ENCODE data around the gene NEU4. TPM values are rescaled to one million over a fixed set of nuclear protein-coding genes. Genes with fewer than 3 reads are reported as not detected.

The NEU4 gene
- total RNA-seq, 1 donor from 2014 or later: 34.8 TPM

DNA sequence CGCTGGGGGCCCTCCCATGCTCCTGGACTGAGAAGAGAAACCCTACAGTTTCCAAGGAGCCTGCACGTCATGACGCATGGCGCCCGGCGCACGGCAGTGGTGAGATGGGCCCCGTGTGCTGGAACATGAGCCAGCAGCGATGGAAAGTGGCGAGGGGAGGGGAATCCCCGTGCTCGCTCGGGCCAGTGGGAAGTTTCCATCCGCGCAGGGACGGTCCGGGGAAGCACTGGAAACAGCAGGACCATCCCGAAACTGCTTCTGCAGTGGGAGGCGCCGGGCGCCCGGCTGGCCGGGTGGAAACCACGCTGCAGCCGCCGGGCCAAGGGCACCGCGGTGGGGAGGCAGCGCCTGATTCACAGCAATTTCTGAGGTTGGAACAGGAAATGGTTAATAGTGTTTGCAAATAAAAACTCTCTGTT lies 54.6 kb downstream of the NEU4 start:
- peak; percentile 44 for DNase-seq (ENCODE audit: low spot score)

DNA sequence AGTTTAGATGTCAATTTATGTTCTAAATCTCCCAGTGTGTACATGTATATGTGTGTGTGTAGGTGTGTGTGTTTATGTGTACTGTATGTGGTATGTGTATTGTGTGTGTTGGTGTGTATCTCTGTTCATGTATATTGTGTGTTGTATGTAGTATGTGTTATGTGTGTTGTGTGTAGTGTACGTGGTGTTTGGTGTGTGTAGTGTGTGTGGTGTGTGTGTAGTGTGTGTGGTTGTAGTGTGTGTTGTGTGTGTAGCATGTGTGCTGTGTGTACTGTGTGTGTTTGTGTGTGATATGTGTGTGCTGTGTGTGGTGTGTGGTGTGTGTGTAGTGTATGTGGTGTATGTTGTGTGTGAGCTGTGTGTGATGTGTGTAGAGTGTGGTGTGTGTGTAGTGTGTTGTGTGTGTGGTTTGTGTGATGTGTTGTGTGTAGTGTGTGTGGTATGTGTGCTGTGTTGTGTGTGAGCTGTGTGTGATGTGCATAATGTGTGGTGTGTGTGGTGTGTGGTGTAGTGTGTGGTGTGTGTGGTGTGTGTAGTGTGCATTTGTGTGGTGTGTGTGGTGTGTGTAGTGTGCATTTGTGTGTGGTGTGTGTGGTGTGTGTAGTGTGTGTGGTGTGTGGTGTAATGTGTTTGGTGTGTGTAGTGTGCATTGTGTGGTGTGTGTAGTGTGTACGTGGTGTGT lies 55.3 kb downstream of the NEU4 start:
- DNase-seq (ENCODE audit: low spot score): no peak

DNA sequence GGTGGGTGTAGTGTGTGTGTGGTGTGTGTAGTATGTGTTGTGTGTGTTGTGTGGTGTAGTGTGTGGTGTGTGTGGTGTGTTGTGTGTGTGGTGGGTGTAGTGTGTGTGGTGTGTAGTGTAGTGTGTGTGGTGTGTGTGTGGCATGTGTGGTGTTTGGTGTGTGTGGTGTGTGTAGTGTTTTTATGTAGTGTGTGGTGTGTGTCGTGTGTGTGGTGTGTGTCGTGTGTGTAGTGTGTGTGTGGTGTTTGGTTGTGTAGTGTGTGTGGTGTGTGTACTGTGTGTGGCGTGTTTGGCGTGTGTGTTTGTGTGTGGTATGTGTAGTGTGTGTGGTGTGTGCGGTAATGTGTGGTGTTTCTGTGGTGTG lies 55.8 kb downstream of the NEU4 start:
- no peak for DNase-seq (ENCODE audit: low spot score)

DNA sequence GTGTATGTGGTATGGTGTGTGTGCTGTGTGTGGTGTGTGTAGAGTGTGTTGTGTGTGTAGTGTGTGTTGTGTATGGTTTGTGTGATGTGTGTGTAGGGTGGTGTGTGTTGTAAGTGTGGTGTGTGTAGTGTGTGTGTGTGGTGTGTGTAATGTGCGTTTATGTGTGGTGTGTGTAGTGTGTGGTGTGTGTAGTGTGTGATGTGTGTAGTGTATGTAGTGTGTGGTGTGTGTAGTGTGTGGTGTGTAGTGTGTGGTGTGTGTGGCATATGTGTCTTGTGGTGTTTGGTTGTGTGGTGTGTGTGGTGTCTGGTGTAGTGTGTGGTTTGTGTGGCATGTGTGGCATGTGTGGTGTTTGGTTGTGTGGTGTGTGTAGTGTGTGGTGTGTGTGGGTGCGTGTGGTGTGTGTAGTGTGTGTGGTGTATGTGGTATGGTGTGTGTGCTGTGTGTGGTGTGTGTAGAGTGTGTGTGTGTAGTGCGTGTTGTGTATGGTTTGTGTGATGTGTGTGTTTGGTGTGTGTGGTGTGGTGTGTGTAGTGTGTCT lies 56.5 kb downstream of the NEU4 start:
- no peak for DNase-seq (ENCODE audit: low spot score)

DNA sequence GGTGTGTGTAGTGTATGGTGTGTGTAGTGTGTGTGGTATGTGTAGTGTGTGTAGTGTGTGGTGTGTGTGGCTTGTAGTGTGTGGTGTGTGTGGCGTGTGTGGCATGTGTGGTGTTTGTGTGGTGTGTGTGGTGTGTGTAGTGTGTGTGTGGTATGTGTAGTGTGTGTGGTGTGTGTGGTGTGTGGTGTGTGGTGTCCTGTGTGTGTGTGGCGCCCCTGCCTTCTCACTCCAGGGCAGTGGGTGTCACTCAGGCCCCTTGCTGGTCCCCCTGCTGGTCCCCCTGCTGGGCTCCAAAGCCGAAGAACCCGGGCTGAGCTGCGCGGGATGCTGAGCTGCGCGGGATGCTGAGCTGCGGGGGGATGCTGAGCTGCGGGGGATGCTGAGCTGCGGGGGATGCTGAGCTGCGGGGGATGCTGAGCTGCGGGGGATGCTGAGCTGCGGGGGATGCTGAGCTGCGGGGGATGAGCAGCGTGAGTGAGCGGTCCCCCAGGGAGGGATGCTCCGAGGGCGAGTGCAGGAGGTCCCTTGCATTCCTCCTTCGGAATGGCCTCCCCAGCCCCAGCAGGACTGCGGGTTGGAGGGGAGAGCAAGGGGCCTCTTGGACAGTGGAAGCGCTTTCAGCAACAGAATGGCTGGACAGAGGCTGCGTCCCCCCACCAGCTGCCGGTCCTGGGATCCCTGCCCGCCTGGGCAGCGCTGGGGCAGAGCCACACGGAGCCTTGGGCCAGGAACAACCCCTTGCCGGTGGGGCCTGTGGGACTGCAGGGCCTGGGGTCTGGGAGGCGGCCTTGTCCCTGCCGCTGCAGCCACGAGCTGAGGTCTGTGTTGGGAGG lies 57.2 kb downstream of the NEU4 start:
- DNase-seq (ENCODE audit: low spot score): no peak

Other genes with a start within 250 kb of the NEU4 start
- gene THAP4, start 172.0 kb upstream of the NEU4 start, total RNA-seq: 53.8 TPM
- gene ATG4B, start 171.5 kb upstream of the NEU4 start, total RNA-seq: 130 TPM
- 26.2 TPM for gene DTYMK, start 122.4 kb upstream of the NEU4 start, total RNA-seq
- gene ING5, start 107.2 kb upstream of the NEU4 start, total RNA-seq: 47.4 TPM
- 71.5 TPM for gene D2HGDH, start 74.6 kb upstream of the NEU4 start, total RNA-seq
- gene GAL3ST2, start 32.4 kb upstream of the NEU4 start, total RNA-seq: 26.4 TPM
- gene PDCD1, start 49.7 kb downstream of the NEU4 start, total RNA-seq: 1.5 TPM
- not detected for gene RTP5, start 60.5 kb downstream of the NEU4 start, total RNA-seq